Measurements from ENCODE around the gene IGSF23.

DNA sequence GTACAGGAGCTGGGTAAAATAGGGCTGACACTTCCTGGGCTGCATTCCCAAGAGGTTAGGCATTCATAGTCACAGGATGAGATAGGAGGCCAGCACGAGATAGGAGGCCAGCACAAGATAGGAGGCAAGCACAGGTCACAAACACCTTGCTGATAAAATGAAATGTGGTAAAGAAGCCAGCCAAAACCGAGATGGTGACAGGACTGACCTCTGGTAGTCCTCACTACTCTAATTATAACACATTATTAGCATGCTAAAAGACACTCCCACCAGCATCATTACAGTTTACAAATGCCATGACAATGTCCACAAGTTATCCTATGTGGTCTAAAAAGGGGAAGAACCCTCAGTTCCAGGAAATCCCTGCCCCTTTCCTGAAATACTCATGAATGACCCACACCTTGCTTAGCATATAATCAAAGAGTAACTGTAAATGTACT, 20.9 kb upstream of the IGSF23 start:
- no peak for TF ChIP-seq CTCF (IDR thresholded peaks at IDR 0.05)
- TF ChIP-seq EP300 (IDR thresholded peaks at IDR 0.05) = no peak

All from tibial nerve (tissue), 4 donors.